Activated CD4-positive, CD25-positive, alpha-beta regulatory T cell treated with anti-CD3 and anti-CD28 coated beads, Interleukin-2, amount 50 U/mL, for 24 hours (primary cell): ENCODE measurements around the gene THAP4.
A peak's percentile ranks its signal among the peaks of the same experiment; 100 is the strongest.

Source experiments
- ATAC-seq, 2 donors: fragments of 150-1000 bp; cut with Tn5 transposase; one replicate each; pipeline ENCODE4 v1.10.0; 2021; ENCODE audit warnings: mild to moderate bottlenecking in 1 of 2, moderate library complexity in 1 of 2

Gene THAP4

GRCh38 chr2:241637018-241637794 lies at the start of gene THAP4, which contains the start of gene ATG4B:
THAP4 (minus strand) TSS chr2:241637158; CDS start chr2:241637017, 141 bp downstream.
ATG4B (plus strand) TSS chr2:241637693; CDS start chr2:241637715, 22 bp downstream.
- ATAC-seq: peak; percentile 64 to 69

GRCh38 chr2:241686324-241686649 lies 49.3 kb upstream of the THAP4 start:
- ATAC-seq: peak; percentile 0 to 2

GRCh38 chr2:241680827-241681599 lies 44.1 kb upstream of the THAP4 start:
- ATAC-seq: peak in 1 of 2 donors; percentile 17

- ATAC-seq: no peak
These were observed 43.1 kb upstream of the THAP4 start for GRCh38 chr2:241680044-241680443.

GRCh38 chr2:241678784-241679540 lies 42.0 kb upstream of the THAP4 start:
- ATAC-seq: no peak

- ATAC-seq: no peak
These were observed 41.3 kb upstream of the THAP4 start for GRCh38 chr2:241678307-241678706.

GRCh38 chr2:241677392-241677791 lies 40.4 kb upstream of the THAP4 start:
- no peak for ATAC-seq

GRCh38 chr2:241676665-241677064 lies 39.7 kb upstream of the THAP4 start:
- ATAC-seq: no peak

- ATAC-seq: no peak
These were observed 38.9 kb upstream of the THAP4 start for GRCh38 chr2:241675885-241676284.

GRCh38 chr2:241673797-241674725 lies 37.1 kb upstream of the THAP4 start:
- no peak for ATAC-seq

GRCh38 chr2:241673189-241673663 lies 36.3 kb upstream of the THAP4 start:
- ATAC-seq: no peak

GRCh38 chr2:241672243-241673188 lies 35.6 kb upstream of the THAP4 start:
- ATAC-seq: no peak

GRCh38 chr2:241671457-241672240 lies 34.7 kb upstream of the THAP4 start:
- ATAC-seq: no peak

- ATAC-seq: no peak
These were observed 33.6 kb upstream of the THAP4 start for GRCh38 chr2:241670333-241671110.

GRCh38 chr2:241668839-241669238 lies 31.9 kb upstream of the THAP4 start:
- no peak for ATAC-seq

- ATAC-seq: no peak
These were observed 31.4 kb upstream of the THAP4 start for GRCh38 chr2:241668354-241668753.

GRCh38 chr2:241666627-241667400 lies 29.9 kb upstream of the THAP4 start:
- no peak for ATAC-seq

GRCh38 chr2:241665731-241666440 lies 28.9 kb upstream of the THAP4 start:
- ATAC-seq: no peak
